K562 (cell line): ENCODE results near the gene ATP5PO. TPM values are rescaled to one million over a fixed set of nuclear protein-coding genes. Genes with fewer than 3 reads are reported as not detected.

ENCODE experiments used
- ATAC-seq: fragments of 200-7000 bp; cut with Tn5 transposase; 3 replicates; pipeline ENCODE4 v1.9.1; 2020; ENCODE audit warnings: moderate library complexity
- BruUV-seq: library from RNA; stranded (reverse); fragments of 400-500 nt; replicated peaks from 2 replicates; lab custom pipeline; 2021; lab: Mats Ljungman, UMichigan
- CTCF ChIA-PET: fragments of 300-600 bp; formaldehyde crosslinking; extraction: SDS; loops from one replicate; lab custom pipeline; 2021; ENCODE audit warnings: low intra/inter-chr PET ratio; lab: Yijun Ruan, JAX
- POLR2A ChIA-PET: fragments of 300-600, 350-650 bp; sonication (Branson Sonifier 250); formaldehyde crosslinking; extraction: SDS; loops from one replicate; lab custom pipeline; 2021; ENCODE audit warnings: antibody characterized with exemption, inconsistent platforms; lab: Yijun Ruan, JAX
- DNase-seq, 4 experiments: peaks; one replicate each; pipeline versions ENCODE4 v3.0.0 to v3.0.0-alpha.2; 2011 to 2018; ENCODE audit warnings: low spot score in 3 of 4, mixed read lengths in 3 of 4; ENCODE audit errors: extremely low read depth in 1 of 4
- FAIRE-seq: peaks from 2 replicates; lab custom pipeline; 2011; peaks lifted over from hg19 to GRCh38; lab: Jason Lieb, UNC
- H2AFZ ChIP-seq: 2 replicates; pipeline ENCODE4 v1.6.0; 2011; ENCODE audit warnings: low read depth, low read length, control low read depth, inconsistent platforms
- H3K27ac ChIP-seq: fragments of 200-600 bp; 3 replicates; pipeline ENCODE4 v1.8.0; 2011; ENCODE audit warnings: low read depth, mild to moderate bottlenecking, control low read depth, inconsistent platforms, low read length, moderate library complexity, mixed read lengths; ENCODE audit errors: extremely low read depth
- H3K27me3 ChIP-seq, 2 experiments: fragments of 300-600 bp in 1 of 2; 2 replicates in 1 of 2; 3 replicates in 1 of 2; pipeline versions ENCODE4 v1.6.0 to v1.8.0; 2011; ENCODE audit warnings: inconsistent platforms in 2 of 2, low read length in 2 of 2, mild to moderate bottlenecking in 1 of 2, mixed read lengths in 1 of 2, moderate library complexity in 1 of 2; ENCODE audit not compliant: control insufficient read depth in 2 of 2, insufficient read depth in 2 of 2
- H3K36me3 ChIP-seq: fragments of 300-600 bp; 3 replicates; pipeline ENCODE4 v1.8.0; 2011; ENCODE audit warnings: mild to moderate bottlenecking, low read length, inconsistent platforms; ENCODE audit not compliant: control insufficient read depth, insufficient read depth
- H3K4me1 ChIP-seq, 2 experiments: fragments of 200-600 bp in 1 of 2; replicated peaks in 1 of 2; 2 replicates in 1 of 2; 3 replicates in 1 of 2; pipeline versions ENCODE4 v1.5.1 to v1.8.0; 2011; ENCODE audit warnings: inconsistent platforms in 2 of 2, low read length in 2 of 2, mild to moderate bottlenecking in 1 of 2, mixed read lengths in 1 of 2, moderate library complexity in 1 of 2; ENCODE audit not compliant: control insufficient read depth in 2 of 2, insufficient read depth in 2 of 2
- H3K4me2 ChIP-seq: 2 replicates; pipeline ENCODE4 v1.6.1; 2011; ENCODE audit warnings: low read length, control low read depth, inconsistent platforms, mixed read lengths; ENCODE audit not compliant: insufficient read depth
- H3K4me3 ChIP-seq: fragments of 200-600 bp; sonication (generic), shearing (Covaris generic); 2 replicates; pipeline ENCODE4 v1.5.1; 2016; ENCODE audit warnings: control low read depth, inconsistent platforms
- H3K79me2 ChIP-seq: fragments of 200-600 bp; 3 replicates; pipeline ENCODE4 v1.8.0; 2011; ENCODE audit warnings: low read length, inconsistent platforms; ENCODE audit not compliant: control insufficient read depth, insufficient read depth
- H3K9ac ChIP-seq, 2 experiments: 2 replicates each; pipeline versions ENCODE4 v1.6.0 to v1.6.1; 2011; ENCODE audit warnings: low read depth in 2 of 2, low read length in 2 of 2, control low read depth in 1 of 2, inconsistent platforms in 1 of 2, mild to moderate bottlenecking in 1 of 2, mixed read lengths in 1 of 2; ENCODE audit not compliant: insufficient read depth in 1 of 2
- H3K9me1 ChIP-seq: one replicate; pipeline ENCODE4 v1.6.0; 2011; ENCODE audit warnings: inconsistent platforms, mild to moderate bottlenecking, low read length, moderate library complexity; ENCODE audit not compliant: control insufficient read depth, insufficient read depth
- H3K9me3 ChIP-seq: replicated peaks from 2 replicates; pipeline ENCODE4 v1.5.1; 2011; ENCODE audit warnings: low read depth, low read length, inconsistent platforms; ENCODE audit not compliant: control insufficient read depth, insufficient read depth
- H4K20me1 ChIP-seq: replicated peaks from 2 replicates; pipeline ENCODE4 v1.6.1; 2011; ENCODE audit warnings: low read length, inconsistent platforms, mixed read lengths; ENCODE audit not compliant: control insufficient read depth, insufficient read depth
- ATF1 ChIP-seq, 2 experiments: fragments of 450-650 bp in 1 of 2; IDR thresholded peaks; 2 replicates each; pipeline ENCODE4 v1.6.1; 2016; ENCODE audit warnings: missing compliant biosample characterization in 1 of 2, missing genetic modification characterization in 1 of 2
- CBX3 ChIP-seq, 2 experiments: IDR thresholded peaks; 1 replicate in 1 of 2; 2 replicates in 1 of 2; pipeline ENCODE4 v1.6.1; 2012; ENCODE audit warnings: inconsistent platforms in 2 of 2, low read length in 2 of 2, borderline replicate concordance in 1 of 2, control low read depth in 1 of 2
- CREBBP ChIP-seq: IDR thresholded peaks from one replicate; pipeline ENCODE4 v1.6.1; 2012; ENCODE audit warnings: low read depth, mild to moderate bottlenecking, control low read depth, inconsistent platforms, low read length
- DPF2 ChIP-seq: fragments of 450-650 bp; IDR thresholded peaks from 2 replicates; pipeline ENCODE4 v1.6.1; 2016
- EGR1 ChIP-seq: fragments of 450-650 bp; conservative IDR thresholded peaks from 2 replicates; pipeline ENCODE4 v1.6.1; 2017; ENCODE audit warnings: mild to moderate bottlenecking
- ETS2 ChIP-seq: IDR thresholded peaks from 2 replicates; pipeline ENCODE4 v1.6.1; 2016; ENCODE audit warnings: borderline replicate concordance, missing genetic modification characterization, mild to moderate bottlenecking, moderate library complexity, missing compliant biosample characterization; ENCODE audit not compliant: poor library complexity, severe bottlenecking
- ETV1 ChIP-seq: fragments of 450-650 bp; conservative IDR thresholded peaks from 2 replicates; pipeline ENCODE4 v1.6.1; 2016; ENCODE audit warnings: missing genetic modification characterization, control low read depth, low read depth, missing compliant biosample characterization
- FOXK2 ChIP-seq, 2 experiments: fragments of 450-650 bp; IDR thresholded peaks in 1 of 2; conservative IDR thresholded peaks in 1 of 2; 2 replicates each; pipeline ENCODE4 v1.6.1; 2016; ENCODE audit warnings: low read depth in 2 of 2, mild to moderate bottlenecking in 1 of 2
- GATAD2A ChIP-seq: fragments of 450-650 bp; IDR thresholded peaks from 2 replicates; pipeline ENCODE4 v1.6.1; 2017
- HSF4 ChIP-seq: fragments of 250-450 bp; sonication (Bioruptor Pico); IDR thresholded peaks from 2 replicates; pipeline ENCODE4 v2.1.2; 2022; ENCODE audit warnings: mild to moderate bottlenecking, moderate library complexity, borderline replicate concordance
- MTA3 ChIP-seq: fragments of 450-650 bp; formaldehyde crosslinking; IDR thresholded peaks from 2 replicates; pipeline ENCODE4 v1.6.1; 2017; ENCODE audit warnings: mild to moderate bottlenecking, borderline replicate concordance
- MYC ChIP-seq, 2 experiments: fragments of 250-450 bp in 1 of 2; sonication (Bioruptor Pico) in 1 of 2; IDR thresholded peaks; 2 replicates each; pipeline versions ENCODE4 v1.5.1 to v1.6.1; 2012 to 2021; ENCODE audit warnings: low read depth in 2 of 2, borderline replicate concordance in 1 of 2, improper control_type of control experiment in 1 of 2, low read length in 1 of 2, mild to moderate bottlenecking in 1 of 2, moderate library complexity in 1 of 2
- RAD21 ChIP-seq, 2 experiments: fragments of 250-450 bp in 1 of 2; fragments of 450-650 bp in 1 of 2; sonication (Bioruptor Pico) in 1 of 2; formaldehyde crosslinking in 1 of 2; IDR thresholded peaks in 1 of 2; conservative IDR thresholded peaks in 1 of 2; 2 replicates each; pipeline versions ENCODE4 v1.4.0 to v1.8.0; 2020 to 2022; ENCODE audit warnings: mild to moderate bottlenecking in 2 of 2, moderate library complexity in 1 of 2
- SMC3 ChIP-seq: conservative IDR thresholded peaks from 2 replicates; pipeline ENCODE4 v1.6.1; 2011; ENCODE audit warnings: low read depth, low read length, improper control_type of control experiment; ENCODE audit not compliant: insufficient read depth
- STAG1 ChIP-seq: sonication (generic); formaldehyde crosslinking; IDR thresholded peaks from 2 replicates; pipeline ENCODE4 v1.5.0; 2020; ENCODE audit warnings: missing genetic modification reagents, borderline replicate concordance
- ZNF133 ChIP-seq: fragments of 250-450 bp; sonication (Bioruptor Pico); IDR thresholded peaks from 2 replicates; pipeline ENCODE4 v1.4.0; 2020; ENCODE audit warnings: mild to moderate bottlenecking
- WGBS: fragments of 100-300 bp; shearing (Covaris generic); methylation state at CpG from one replicate; pipeline ENCODE4 v1.1.6; 2016; ENCODE audit warnings: low coverage, mixed read lengths; ENCODE audit not compliant: insufficient coverage; ENCODE audit errors: missing lambda C conversion rate; 5-methylcytosine and 5-hydroxymethylcytosine counted together
- in situ Hi-C: fragments of 300-500 bp; cut with MboI; formaldehyde crosslinking; loops from 4 replicates; pipeline ENCODE4 v1.15.0; 2018; ENCODE audit warnings: inconsistent platforms, mixed read lengths
- intact Hi-C: fragments of 100-400 bp; cut with micrococcal nuclease; formaldehyde crosslinking; loops from 2 replicates; pipeline ENCODE4 v1.14.2; 2022
- polyA plus RNA-seq, 8 experiments: library from polyadenylated mRNA; depleted of rRNA in 4 of 8; stranded (reverse) in 5 of 8; unstranded in 3 of 8; fragments of >200 nt; fragmentation: Nextera tagmentation in 2 of 8; fragmentation: Illumina TruSeq in 1 of 8; extraction: Ambion mirVana in 2 of 8; extraction: Trizol in 1 of 8; gene quantifications; 2 replicates each; pipeline versions ENCODE4 v1.2.1 to v1.2.3, GENCODE V29; 2011 to 2014; ENCODE audit warnings: inconsistent platforms in 1 of 8, missing spikeins in 1 of 8
- total RNA-seq, 7 experiments: library from RNA; depleted of rRNA in 6 of 7; stranded (reverse); fragments of >200 nt in 6 of 7; fragmentation: Illumina TruSeq in 2 of 7; extraction: Trizol in 2 of 7; gene quantifications; 2 replicates each; pipeline versions ENCODE4 v1.2.1 to v1.2.3, GENCODE V29; 2011 to 2021; ENCODE audit warnings: low replicate concordance in 1 of 7
- TF ChIP-seq, protein P1 (sequence below): fragments of 450-650 bp; IDR thresholded peaks from 2 replicates; pipeline ENCODE4 v1.7.1; 2018; ENCODE audit warnings: mild to moderate bottlenecking, low read depth; ENCODE audit not compliant: partially characterized antibody

The ATP5PO gene
- total and polyA plus RNA-seq, 9 of the 15 experiments (the other 6 are each of a cell fraction or from before 2014, with no cell fraction given) = 367 to 2,722 (median 808) TPM

- peak; percentile 84 to 92 (median 86) for DNase-seq
- WGBS = 14% methylated on average over 20 of the region's 20 CpGs
- peak; percentile 80 for FAIRE-seq
- TF ChIP-seq HSF4 (CRISPR knock-in tag) (no peak), MYC (IDR thresholded peaks at IDR 0.05; ENCODE audit: low read depth, low read length) (0 out of 2 replicates have a peak, but pooled peaks have one; percentile 51), MYC (CRISPR knock-in tag; IDR thresholded peaks at IDR 0.05; ENCODE audit: borderline replicate concordance, low read depth) (no peak), SMC3 (peak; percentile 71; the same call in 1 of the 2 replicates), RAD21 (CRISPR knock-in tag; conservative IDR thresholded peaks at IDR 0.05 in 1 of 2, IDR thresholded peaks at IDR 0.05 in 1 of 2) (peak; percentile 86 to 92), DPF2 (peak; percentile 63), ETS2 (tag) (no peak), CBX3 (IDR thresholded peaks at IDR 0.05; ENCODE audit: borderline replicate concordance in 1 of 2, low read length in 2 of 2) (no peak), ETV1 (tag) (0 out of 2 replicates have a peak, but pooled peaks have one; percentile 20), ATF1 (CRISPR knock-in tag; IDR thresholded peaks at IDR 0.05) (no peak), ATF1 (tag; IDR thresholded peaks at IDR 0.05) (peak; percentile 42; the same call in 1 of the 2 replicates), CREBBP (no peak), FOXK2 (conservative IDR thresholded peaks at IDR 0.05 in 1 of 2, IDR thresholded peaks at IDR 0.05 in 1 of 2; ENCODE audit: low read depth in 2 of 2) (peak; percentile 41 to 43; a peak in 2 of 4 replicates), STAG1 (CRISPR knock-in tag) (peak; percentile 80; the same call in 1 of the 2 replicates), EGR1 (peak; percentile 96), GATAD2A (0 out of 2 replicates have a peak, but pooled peaks have one; percentile 13), ZNF133 (CRISPR knock-in tag) (no peak), MTA3 (0 out of 2 replicates have a peak, but pooled peaks have one; percentile 22)
- TF ChIP-seq, protein P1, sequence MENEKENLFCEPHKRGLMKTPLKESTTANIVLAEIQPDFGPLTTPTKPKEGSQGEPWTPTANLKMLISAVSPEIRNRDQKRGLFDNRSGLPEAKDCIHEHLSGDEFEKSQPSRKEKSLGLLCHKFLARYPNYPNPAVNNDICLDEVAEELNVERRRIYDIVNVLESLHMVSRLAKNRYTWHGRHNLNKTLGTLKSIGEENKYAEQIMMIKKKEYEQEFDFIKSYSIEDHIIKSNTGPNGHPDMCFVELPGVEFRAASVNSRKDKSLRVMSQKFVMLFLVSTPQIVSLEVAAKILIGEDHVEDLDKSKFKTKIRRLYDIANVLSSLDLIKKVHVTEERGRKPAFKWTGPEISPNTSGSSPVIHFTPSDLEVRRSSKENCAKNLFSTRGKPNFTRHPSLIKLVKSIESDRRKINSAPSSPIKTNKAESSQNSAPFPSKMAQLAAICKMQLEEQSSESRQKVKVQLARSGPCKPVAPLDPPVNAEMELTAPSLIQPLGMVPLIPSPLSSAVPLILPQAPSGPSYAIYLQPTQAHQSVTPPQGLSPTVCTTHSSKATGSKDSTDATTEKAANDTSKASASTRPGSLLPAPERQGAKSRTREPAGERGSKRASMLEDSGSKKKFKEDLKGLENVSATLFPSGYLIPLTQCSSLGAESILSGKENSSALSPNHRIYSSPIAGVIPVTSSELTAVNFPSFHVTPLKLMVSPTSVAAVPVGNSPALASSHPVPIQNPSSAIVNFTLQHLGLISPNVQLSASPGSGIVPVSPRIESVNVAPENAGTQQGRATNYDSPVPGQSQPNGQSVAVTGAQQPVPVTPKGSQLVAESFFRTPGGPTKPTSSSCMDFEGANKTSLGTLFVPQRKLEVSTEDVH = no peak
These were observed 20.8 kb downstream of the ATP5PO start for GRCh38 chr21:33894736-33895288.

More at GRCh38 chr21:33894736-33895288, 20.8 kb downstream of the ATP5PO start:
- peak overlapping the region; percentile 85 for H2AFZ ChIP-seq
- H3K9ac ChIP-seq = peak overlapping the region in 1 of 2 experiments; percentile 77; a peak in 2 of 4 replicates
- ChIA-PET POLR2A (interaction anchor here (0.6 to 1.2 kb wide), 8 partner anchors 9 to 321 kb away, joined by 3 to 6 read pairs (median 4); no protein-coding TSS in a partner anchor), CTCF (interaction anchor here (0.5 to 0.6 kb wide), 3 partner anchors 129 to 695 kb away, joined by 3 read pairs; no protein-coding TSS in a partner anchor)
- peaks cover 2 to 12% of the 10 kb centered on the region in 2 experiments; a peak in 4 of 5 replicates for H3K4me1 ChIP-seq
- H3K4me2 ChIP-seq = peak overlapping the region; percentile 51
- in situ Hi-C loops (no loop called here), intact Hi-C loops (loop anchor here (5.0 kb wide), 2 partner anchors 288 to 353 kb away; partner anchors contain the start of genes GART and SON)
- no peaks in the 10 kb centered on the region for H3K9me1 ChIP-seq
- H3K9me3 ChIP-seq = no peaks in the 10 kb centered on the region
- no peaks in the 10 kb centered on the region for H3K79me2 ChIP-seq
- peaks cover 10 to 15% of the 10 kb centered on the region in 2 experiments; a peak in 4 of 5 replicates for H3K27me3 ChIP-seq
- no peaks in the 10 kb centered on the region for H4K20me1 ChIP-seq
- ATAC-seq = peak; percentile 97
- no peak overlapping the region for H3K27ac ChIP-seq
- no peak overlapping the region for H3K4me3 ChIP-seq
- no TSS peak for BruUV-seq
- H3K36me3 ChIP-seq = no peaks in the 10 kb centered on the region
